ENCODE data around the gene GALNT13.

DNA sequence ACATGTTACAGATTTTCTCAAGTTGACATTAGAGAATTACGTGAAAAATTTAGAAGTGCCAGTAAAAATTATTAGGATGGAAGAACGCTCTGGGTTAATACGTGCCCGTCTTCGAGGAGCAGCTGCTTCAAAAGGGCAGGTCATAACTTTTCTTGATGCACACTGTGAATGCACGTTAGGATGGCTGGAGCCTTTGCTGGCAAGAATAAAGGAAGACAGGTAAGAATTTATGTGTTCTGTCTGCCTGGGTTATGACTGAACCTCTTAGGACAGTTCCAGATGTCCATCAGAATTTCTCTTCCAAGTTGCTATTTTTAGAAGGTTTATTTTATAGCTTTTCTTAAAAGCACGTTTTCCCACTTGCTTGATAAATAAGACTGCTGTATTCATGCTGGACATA lies 371.0 kb downstream of the GALNT13 start:
- no peak for TF ChIP-seq ZNF302 (CRISPR knock-in tag; IDR thresholded peaks at IDR 0.05)
- TF ChIP-seq, protein P1, sequence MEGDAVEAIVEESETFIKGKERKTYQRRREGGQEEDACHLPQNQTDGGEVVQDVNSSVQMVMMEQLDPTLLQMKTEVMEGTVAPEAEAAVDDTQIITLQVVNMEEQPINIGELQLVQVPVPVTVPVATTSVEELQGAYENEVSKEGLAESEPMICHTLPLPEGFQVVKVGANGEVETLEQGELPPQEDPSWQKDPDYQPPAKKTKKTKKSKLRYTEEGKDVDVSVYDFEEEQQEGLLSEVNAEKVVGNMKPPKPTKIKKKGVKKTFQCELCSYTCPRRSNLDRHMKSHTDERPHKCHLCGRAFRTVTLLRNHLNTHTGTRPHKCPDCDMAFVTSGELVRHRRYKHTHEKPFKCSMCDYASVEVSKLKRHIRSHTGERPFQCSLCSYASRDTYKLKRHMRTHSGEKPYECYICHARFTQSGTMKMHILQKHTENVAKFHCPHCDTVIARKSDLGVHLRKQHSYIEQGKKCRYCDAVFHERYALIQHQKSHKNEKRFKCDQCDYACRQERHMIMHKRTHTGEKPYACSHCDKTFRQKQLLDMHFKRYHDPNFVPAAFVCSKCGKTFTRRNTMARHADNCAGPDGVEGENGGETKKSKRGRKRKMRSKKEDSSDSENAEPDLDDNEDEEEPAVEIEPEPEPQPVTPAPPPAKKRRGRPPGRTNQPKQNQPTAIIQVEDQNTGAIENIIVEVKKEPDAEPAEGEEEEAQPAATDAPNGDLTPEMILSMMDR (IDR thresholded peaks at IDR 0.05) = no peak
- no peak for TF ChIP-seq SMC3 (IDR thresholded peaks at IDR 0.05)
- no peak for TF ChIP-seq CHD2 (IDR thresholded peaks at IDR 0.05; ENCODE audit: low read length, partially characterized antibody)
- TF ChIP-seq POLR2A (IDR thresholded peaks at IDR 0.05; ENCODE audit: low read length) = no peak
- TF ChIP-seq RCOR1 (IDR thresholded peaks at IDR 0.05; ENCODE audit: low read depth, low read length) = no peak
- TF ChIP-seq HDAC2 (IDR thresholded peaks at IDR 0.05) = no peak
- TF ChIP-seq, protein P2, sequence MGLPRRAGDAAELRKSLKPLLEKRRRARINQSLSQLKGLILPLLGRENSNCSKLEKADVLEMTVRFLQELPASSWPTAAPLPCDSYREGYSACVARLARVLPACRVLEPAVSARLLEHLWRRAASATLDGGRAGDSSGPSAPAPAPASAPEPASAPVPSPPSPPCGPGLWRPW (IDR thresholded peaks at IDR 0.05) = no peak
- no peak for TF ChIP-seq NPAS2 (CRISPR knock-in tag; IDR thresholded peaks at IDR 0.05; ENCODE audit: borderline replicate concordance)
